Measurements from ENCODE around the gene TMEM59L. TPM values are rescaled to one million over a fixed set of nuclear protein-coding genes. Genes with fewer than 3 reads are reported as not detected.

The TMEM59L gene
- polyA plus RNA-seq, 1 of the 3 experiments (the other 2 are of a cell fraction), result 9.6 TPM

- H3K4me2 ChIP-seq, result no peak overlapping the region
- H3K27ac ChIP-seq (ENCODE audit: low read depth in 2 of 2, low read length in 1 of 2), result no peak overlapping the region
- H3K4me1 ChIP-seq (ENCODE audit: control insufficient read depth in 1 of 2, insufficient read depth in 2 of 2, low read depth in 1 of 2, low read length in 1 of 2), result peaks cover 0 to 6% of the 10 kb centered on the region in 2 experiments; a peak in 1 of 4 replicates
- WGBS (ENCODE audit: low lambda C conversion rate), result 96% methylated on average over 10 of the region's 10 CpGs
- no peak overlapping the region for H3K9ac ChIP-seq
- H3K79me2 ChIP-seq (ENCODE audit: insufficient read depth), result peaks cover 19% of the 10 kb centered on the region; the same call in 1 of the 2 replicates
- H3K9me2 ChIP-seq, result no peaks in the 10 kb centered on the region
- H3F3A ChIP-seq (replicated peaks; ENCODE audit: insufficient read depth), result no peaks in the 10 kb centered on the region
- POLR2A ChIA-PET, result no interaction called here
- 0 out of 2 replicates have a peak, but pooled peaks cover 3% of the 10 kb centered on the region for H4K20me1 ChIP-seq (ENCODE audit: insufficient read depth)
- CTCF ChIA-PET, result interaction anchor here (1.1 to 2.0 kb wide), 2 partner anchors 54 to 199 kb away, joined by 3 to 5 read pairs; no protein-coding TSS in a partner anchor
- no peaks in the 10 kb centered on the region for H3K9me3 ChIP-seq
- no peaks in the 10 kb centered on the region for H3K36me3 ChIP-seq (replicated peaks in 1 of 2; ENCODE audit: control insufficient read depth in 1 of 2, insufficient read depth in 2 of 2, low read length in 1 of 2)
- no peak overlapping the region for H3K4me3 ChIP-seq (ENCODE audit: low read depth in 2 of 2, low read length in 1 of 2)
- no peak for DNase-seq
- no peaks in the 10 kb centered on the region for H3K27me3 ChIP-seq (ENCODE audit: insufficient read depth)
- H2AFZ ChIP-seq (ENCODE audit: low read depth), result no peak overlapping the region
- TF ChIP-seq RXRA (IDR thresholded peaks at IDR 0.05; ENCODE audit: borderline replicate concordance, low read depth) (no peak), YY1 (IDR thresholded peaks at IDR 0.05; ENCODE audit: low read depth) (no peak), TEAD4 (IDR thresholded peaks at IDR 0.05; ENCODE audit: borderline replicate concordance, insufficient read depth) (no peak), FOSL2 (IDR thresholded peaks at IDR 0.05; ENCODE audit: borderline replicate concordance, low read depth) (no peak), GABPA (IDR thresholded peaks at IDR 0.05; ENCODE audit: low read depth) (no peak), EZH2phosphoT487 (IDR thresholded peaks at IDR 0.05; ENCODE audit: borderline replicate concordance, low read depth) (no peak), NRF1 (IDR thresholded peaks at IDR 0.05; ENCODE audit: low read depth, low read length) (no peak), TAF1 (IDR thresholded peaks at IDR 0.05; ENCODE audit: borderline replicate concordance, low read depth, low read length) (no peak), POLR2AphosphoS5 (IDR thresholded peaks at IDR 0.05; ENCODE audit: low read depth, low read length) (no peak)
Observed at GRCh38 chr19:18647807-18648206, 35.1 kb downstream of the TMEM59L start.

DNA sequence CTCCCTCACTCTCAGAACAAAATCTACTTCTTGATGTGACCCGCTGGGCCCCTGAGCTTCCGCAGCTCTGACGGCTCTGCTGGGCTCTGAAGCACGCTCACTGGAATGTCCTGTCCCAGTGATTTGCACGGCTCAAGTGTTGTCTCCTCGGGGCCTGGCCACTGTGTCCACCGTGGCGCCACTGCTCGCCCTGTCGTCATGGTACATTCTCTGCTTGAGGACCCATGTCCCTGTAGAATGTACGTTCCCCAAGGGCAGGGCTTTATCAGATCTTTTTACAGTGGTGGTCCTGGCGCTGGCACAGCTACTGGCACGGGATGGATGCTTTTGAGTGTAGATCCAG lies 36.3 kb downstream of the TMEM59L start:
- no peak overlapping the region for H3K4me2 ChIP-seq
- no peaks in the 10 kb centered on the region for H3F3A ChIP-seq (replicated peaks; ENCODE audit: insufficient read depth)
- DNase-seq, result no peak
- H3K36me3 ChIP-seq (replicated peaks in 1 of 2; ENCODE audit: control insufficient read depth in 1 of 2, insufficient read depth in 2 of 2, low read length in 1 of 2), result no peaks in the 10 kb centered on the region
- TF ChIP-seq YY1 (IDR thresholded peaks at IDR 0.05; ENCODE audit: low read depth) (no peak), TEAD4 (IDR thresholded peaks at IDR 0.05; ENCODE audit: borderline replicate concordance, insufficient read depth) (no peak), FOSL2 (IDR thresholded peaks at IDR 0.05; ENCODE audit: borderline replicate concordance, low read depth) (no peak), GABPA (IDR thresholded peaks at IDR 0.05; ENCODE audit: low read depth) (no peak), CHD2 (IDR thresholded peaks at IDR 0.05; ENCODE audit: low read length, partially characterized antibody) (no peak), SMC3 (IDR thresholded peaks at IDR 0.05; ENCODE audit: low read depth, low read length) (no peak), EP300 (IDR thresholded peaks at IDR 0.05; ENCODE audit: borderline replicate concordance in 1 of 2, low read depth in 1 of 2, low read length in 1 of 2) (no peak), RXRA (IDR thresholded peaks at IDR 0.05; ENCODE audit: borderline replicate concordance, low read depth) (no peak), FOXM1 (IDR thresholded peaks at IDR 0.05; ENCODE audit: low read depth) (no peak), EZH2phosphoT487 (IDR thresholded peaks at IDR 0.05; ENCODE audit: borderline replicate concordance, low read depth) (no peak)
- TF ChIP-seq, protein P1, sequence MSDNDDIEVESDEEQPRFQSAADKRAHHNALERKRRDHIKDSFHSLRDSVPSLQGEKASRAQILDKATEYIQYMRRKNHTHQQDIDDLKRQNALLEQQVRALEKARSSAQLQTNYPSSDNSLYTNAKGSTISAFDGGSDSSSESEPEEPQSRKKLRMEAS (IDR thresholded peaks at IDR 0.05; ENCODE audit: low read depth), result no peak
- H3K9me3 ChIP-seq, result no peaks in the 10 kb centered on the region
- no peak overlapping the region for H3K27ac ChIP-seq (ENCODE audit: low read depth in 2 of 2, low read length in 1 of 2)
- no peak overlapping the region for H2AFZ ChIP-seq (ENCODE audit: low read depth)
- H4K20me1 ChIP-seq (ENCODE audit: insufficient read depth), result 0 out of 2 replicates have a peak, but pooled peaks cover 3% of the 10 kb centered on the region
- peaks cover 0 to 6% of the 10 kb centered on the region in 2 experiments; a peak in 1 of 4 replicates for H3K4me1 ChIP-seq (ENCODE audit: control insufficient read depth in 1 of 2, insufficient read depth in 2 of 2, low read depth in 1 of 2, low read length in 1 of 2)
- peaks cover 14% of the 10 kb centered on the region; the same call in 1 of the 2 replicates for H3K79me2 ChIP-seq (ENCODE audit: insufficient read depth)
- CTCF ChIA-PET, result interaction anchor here (0.6 to 2.0 kb wide), 2 partner anchors 23 to 198 kb away, joined by 4 to 5 read pairs; no protein-coding TSS in a partner anchor
- no peak overlapping the region for H3K9ac ChIP-seq
- WGBS (ENCODE audit: low lambda C conversion rate), result 82% methylated on average over 11 of the region's 13 CpGs
- H3K9me2 ChIP-seq, result no peaks in the 10 kb centered on the region
- H3K4me3 ChIP-seq (ENCODE audit: low read depth in 2 of 2, low read length in 1 of 2), result no peak overlapping the region
- H3K27me3 ChIP-seq (ENCODE audit: insufficient read depth), result no peaks in the 10 kb centered on the region
- POLR2A ChIA-PET, result interaction anchor here (0.6 kb wide), 1 partner anchor 235 kb away, joined by 3 read pairs; no protein-coding TSS in a partner anchor

Measured in SK-N-SH (cell line).